ENCODE measurements around the gene LCN10.

LCN10 gene

GRCh38 chr9:136753371-136754058 is 10.8 kb upstream of the LCN10 start:
- DNase-seq: no peak

GRCh38 chr9:136751814-136752213 is 9.1 kb upstream of the LCN10 start:
- DNase-seq: no peak

- DNase-seq: no peak
Measured at GRCh38 chr9:136751244-136751643, 8.5 kb upstream of the LCN10 start.

GRCh38 chr9:136750526-136750925 is 7.8 kb upstream of the LCN10 start:
- no peak for DNase-seq

GRCh38 chr9:136748666-136749611 is 6.2 kb upstream of the LCN10 start:
- DNase-seq: no peak

GRCh38 chr9:136748201-136748600 is 5.5 kb upstream of the LCN10 start, which contains the start of gene LCN6:
LCN6 (minus strand) TSS chr9:136748525; CDS start chr9:136748483, 42 bp downstream.
- no peak for DNase-seq

GRCh38 chr9:136747161-136748060 is 4.7 kb upstream of the LCN10 start:
- no peak for DNase-seq

GRCh38 chr9:136746621-136747020 is 3.9 kb upstream of the LCN10 start:
- DNase-seq: no peak

- no peak for DNase-seq
Measured at GRCh38 chr9:136746155-136746490, 3.4 kb upstream of the LCN10 start.

- DNase-seq: no peak
Measured at GRCh38 chr9:136745389-136746154, 2.8 kb upstream of the LCN10 start.

GRCh38 chr9:136744773-136745172 is 2.0 kb upstream of the LCN10 start:
- no peak for DNase-seq

GRCh38 chr9:136743639-136744211 is 985 bp upstream of the LCN10 start:
- no peak for DNase-seq

GRCh38 chr9:136741883-136742571 is 713 bp downstream of the LCN10 start:
- DNase-seq: no peak

- no peak for DNase-seq
Measured at GRCh38 chr9:136740971-136741882, 1.5 kb downstream of the LCN10 start.

- DNase-seq: no peak
Measured at GRCh38 chr9:136740491-136740890, 2.2 kb downstream of the LCN10 start.

GRCh38 chr9:136740069-136740468 is 2.7 kb downstream of the LCN10 start:
- no peak for DNase-seq

GRCh38 chr9:136739509-136739908 is 3.2 kb downstream of the LCN10 start:
- no peak for DNase-seq

GRCh38 chr9:136738960-136739359 is 3.8 kb downstream of the LCN10 start:
- no peak for DNase-seq

GRCh38 chr9:136735812-136736480 is 6.8 kb downstream of the LCN10 start:
- DNase-seq: no peak
